Subcutaneous preadipocyte (primary cell): ENCODE measurements around the gene NT5DC4. TPM values are rescaled to one million over a fixed set of nuclear protein-coding genes. Genes with fewer than 3 reads are reported as not detected.

Experiments
- total RNA-seq: library from RNA; depleted of rRNA; stranded (reverse); fragments of >200 nt; gene quantifications from 2 replicates; pipeline ENCODE4 v1.2.3, GENCODE V29; 2012

The NT5DC4 gene
- total RNA-seq: not detected in 2 replicates

DNA sequence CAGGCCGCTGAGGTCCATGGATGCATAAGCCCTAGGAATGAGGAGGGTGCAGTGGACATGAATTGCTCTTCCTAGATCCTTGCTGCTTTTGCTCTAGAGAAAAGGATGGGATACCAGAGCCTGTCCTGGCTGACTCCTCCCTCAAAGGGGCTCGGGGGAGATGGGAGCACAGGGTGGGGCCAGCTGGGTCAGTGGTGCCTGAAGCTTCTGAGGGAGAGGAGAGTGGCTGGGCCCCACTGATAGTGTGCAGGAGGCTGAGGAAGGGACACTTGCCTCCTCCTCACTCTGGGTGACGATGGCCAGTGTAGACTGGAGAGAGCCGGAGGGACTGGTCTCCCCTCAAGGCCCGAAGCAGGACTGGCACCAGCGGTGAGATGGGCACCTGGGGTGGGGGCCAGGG lies at the start of gene NT5DC4:
NT5DC4 (plus strand) TSS at position 236 of the 400 bp plus-strand sequence; CDS start at position 296, 60 bp downstream.

DNA sequence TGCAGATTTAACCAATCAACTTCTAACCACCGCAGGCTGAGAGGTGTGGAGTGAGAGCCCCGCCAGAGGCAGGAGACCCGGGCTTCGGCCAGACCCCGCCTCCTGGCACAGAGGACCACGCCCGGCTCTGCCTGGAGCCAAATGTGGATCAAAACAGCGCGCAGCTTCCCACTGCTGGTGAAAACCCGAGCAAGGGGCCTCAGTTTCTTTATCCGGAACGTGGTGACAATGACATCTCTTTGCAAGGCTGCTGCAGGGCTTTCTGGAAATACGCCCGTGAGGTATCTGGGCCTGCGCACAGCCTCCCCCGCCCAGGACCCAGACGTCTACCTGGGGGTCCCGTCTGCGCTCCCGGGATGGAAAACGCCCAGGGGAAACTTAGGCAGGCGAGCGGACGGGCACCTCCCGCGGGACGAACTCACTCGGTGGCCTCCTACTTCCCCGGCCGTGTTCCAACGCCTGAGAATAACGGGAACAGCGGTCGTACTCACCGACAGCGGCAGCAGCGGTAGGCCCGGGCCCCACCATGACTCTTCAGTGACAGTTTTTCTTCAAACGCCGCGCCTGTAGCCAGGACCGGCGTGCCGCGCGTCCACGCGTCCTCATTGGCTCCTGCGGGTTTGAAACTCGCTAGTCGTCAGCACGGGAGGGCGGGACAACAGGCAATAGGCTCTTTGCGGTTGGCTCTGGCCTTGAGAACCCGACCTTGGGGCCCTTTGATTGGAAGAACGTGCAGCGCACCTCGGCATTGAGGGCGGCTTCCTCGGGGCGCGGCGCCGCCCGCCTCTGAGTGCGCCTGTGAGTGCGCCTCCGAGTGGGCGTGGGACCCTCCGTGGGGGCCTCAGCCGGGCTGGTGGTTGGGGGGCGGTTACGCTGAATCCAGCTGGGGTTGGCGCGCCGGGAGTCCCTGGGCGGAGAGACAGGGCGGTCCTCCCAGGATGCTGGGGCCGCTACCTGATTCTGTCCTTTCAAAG lies 43.5 kb downstream of the NT5DC4 start, which contains the start of gene CKAP2L:
CKAP2L (minus strand) TSS at position 539 of the 974 bp plus-strand sequence; CDS start at position 528, 11 bp downstream.

GRCh38 chr2:112784199-112785189 lies 63.7 kb downstream of the NT5DC4 start, which contains the start of gene IL1A:
Gene IL1A (minus strand): TSS chr2:112784493. CDS start chr2:112783770, 723 bp downstream.

Other genes starting within 250 kb of the NT5DC4 start
- 48.1 and 80.0 TPM in 2 replicates for gene TTL, start 238.9 kb upstream of the NT5DC4 start, total RNA-seq
- gene POLR1B, start 178.6 kb upstream of the NT5DC4 start, total RNA-seq: 25.4 and 33.2 TPM in 2 replicates
- gene CHCHD5, start 136.4 kb upstream of the NT5DC4 start, total RNA-seq: 8.4 and 8.8 TPM in 2 replicates
- 92.6 and 160 TPM in 2 replicates for gene SLC20A1, start 75.1 kb upstream of the NT5DC4 start, total RNA-seq
- 8.5 and 16.8 TPM in 2 replicates for gene CKAP2L, start 43.6 kb downstream of the NT5DC4 start, total RNA-seq
- gene IL1A, start 63.5 kb downstream of the NT5DC4 start, total RNA-seq: not detected in 2 replicates
- gene IL1B, start 115.8 kb downstream of the NT5DC4 start, total RNA-seq: 0.20 and 0.37 TPM in 2 replicates
- not detected in 2 replicates for gene IL37, start 190.1 kb downstream of the NT5DC4 start, total RNA-seq